ENCODE results near the gene RTN4.

RTN4 gene

DNA sequence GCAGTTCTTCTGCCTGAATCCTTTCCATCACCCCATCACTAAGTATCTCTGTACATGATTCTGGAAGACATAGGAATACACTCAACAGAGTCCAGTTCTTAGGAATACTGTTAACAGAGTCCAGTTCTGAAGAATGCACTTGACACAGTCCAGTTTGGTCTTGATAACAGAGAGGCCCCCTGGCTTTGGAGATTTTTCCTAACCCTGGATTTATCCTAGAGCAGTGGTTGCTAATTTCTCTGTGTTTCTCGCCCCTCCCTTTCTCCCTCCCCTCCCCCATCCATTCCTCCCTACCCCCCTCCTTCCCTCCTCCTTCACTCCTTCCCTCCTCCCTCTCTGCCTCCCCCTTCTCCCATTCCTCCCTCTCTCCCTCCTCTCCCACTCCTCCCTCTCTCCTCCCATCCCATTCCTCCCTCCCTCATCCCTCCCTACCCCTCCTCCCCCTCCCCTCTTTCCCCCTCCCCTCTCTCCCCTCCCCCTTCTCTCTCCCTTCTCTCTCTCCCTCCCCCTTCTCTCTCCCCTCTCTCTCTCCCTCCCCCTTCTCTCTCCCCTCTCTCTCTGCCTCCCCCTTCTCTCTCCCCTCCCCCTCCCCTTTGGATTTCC is 105.4 kb downstream of the RTN4 start:
- H3K4me1 ChIP-seq (ENCODE audit: insufficient read depth, low read length, severe bottlenecking) = no peaks in the 10 kb centered on the region
- H3K9me3 ChIP-seq (ENCODE audit: low read length) = no peaks in the 10 kb centered on the region
- H3K27me3 ChIP-seq (ENCODE audit: insufficient read depth, low read length) = no peaks in the 10 kb centered on the region
- TF ChIP-seq CTCF (IDR thresholded peaks at IDR 0.05; ENCODE audit: low read length) (no peak), EZH2 (IDR thresholded peaks at IDR 0.05; ENCODE audit: borderline replicate concordance, low read length) (no peak)
- H3K9me2 ChIP-seq (ENCODE audit: low read depth, low read length) = no peaks in the 10 kb centered on the region
- H3K4me2 ChIP-seq (ENCODE audit: low read length) = no peak overlapping the region
- no peak overlapping the region for H3K4me3 ChIP-seq (ENCODE audit: low read depth, low read length, poor library complexity, severe bottlenecking)
- peak overlapping the region; percentile 34 for H3K27ac ChIP-seq (ENCODE audit: low read depth, low read length, poor library complexity, severe bottlenecking)
- no peak overlapping the region for H3K9ac ChIP-seq (ENCODE audit: low read length)
- no peaks in the 10 kb centered on the region for H4K20me1 ChIP-seq (ENCODE audit: insufficient read depth, low read length)
- no peaks in the 10 kb centered on the region for H3K79me2 ChIP-seq (ENCODE audit: insufficient read depth, low read length)
- 0 out of 2 replicates have a peak, but pooled peaks cover 4% of the 10 kb centered on the region for H3F3A ChIP-seq (ENCODE audit: insufficient read depth, low read length)
- H3K36me3 ChIP-seq (ENCODE audit: insufficient read depth, low read length) = peaks cover 78% of the 10 kb centered on the region
- H2AFZ ChIP-seq (ENCODE audit: low read length) = no peak overlapping the region

GRCh38 chr2:54942373-54942772 is 107.9 kb downstream of the RTN4 start:
- Histone ChIP-seq H3K9me3 (ENCODE audit: low read length) (no peaks in the 10 kb centered on the region), H4K20me1 (ENCODE audit: insufficient read depth, low read length) (no peaks in the 10 kb centered on the region), H3K27me3 (ENCODE audit: insufficient read depth, low read length) (no peaks in the 10 kb centered on the region), H3K4me3 (ENCODE audit: low read depth, low read length, poor library complexity, severe bottlenecking) (no peak overlapping the region), H3F3A (ENCODE audit: insufficient read depth, low read length) (0 out of 2 replicates have a peak, but pooled peaks cover 4% of the 10 kb centered on the region), H3K9ac (ENCODE audit: low read length) (no peak overlapping the region), H3K79me2 (ENCODE audit: insufficient read depth, low read length) (no peaks in the 10 kb centered on the region), H2AFZ (ENCODE audit: low read length) (no peak overlapping the region), H3K27ac (ENCODE audit: low read depth, low read length, poor library complexity, severe bottlenecking) (peak overlapping the region; percentile 30), H3K4me1 (ENCODE audit: insufficient read depth, low read length, severe bottlenecking) (no peaks in the 10 kb centered on the region), H3K36me3 (ENCODE audit: insufficient read depth, low read length) (peaks cover 78% of the 10 kb centered on the region), H3K9me2 (ENCODE audit: low read depth, low read length) (no peaks in the 10 kb centered on the region), H3K4me2 (ENCODE audit: low read length) (no peak overlapping the region)
- no peak for TF ChIP-seq EZH2 (IDR thresholded peaks at IDR 0.05; ENCODE audit: borderline replicate concordance, low read length)
- TF ChIP-seq CTCF (IDR thresholded peaks at IDR 0.05; ENCODE audit: low read length) = no peak

GRCh38 chr2:54941248-54941984 is 108.8 kb downstream of the RTN4 start:
- Histone ChIP-seq H3F3A (ENCODE audit: insufficient read depth, low read length) (0 out of 2 replicates have a peak, but pooled peaks cover 4% of the 10 kb centered on the region), H3K4me1 (ENCODE audit: insufficient read depth, low read length, severe bottlenecking) (no peaks in the 10 kb centered on the region), H3K27ac (ENCODE audit: low read depth, low read length, poor library complexity, severe bottlenecking) (no peak overlapping the region), H3K27me3 (ENCODE audit: insufficient read depth, low read length) (no peaks in the 10 kb centered on the region), H4K20me1 (ENCODE audit: insufficient read depth, low read length) (no peaks in the 10 kb centered on the region), H3K9me2 (ENCODE audit: low read depth, low read length) (no peaks in the 10 kb centered on the region), H3K4me2 (ENCODE audit: low read length) (no peak overlapping the region), H3K9ac (ENCODE audit: low read length) (no peak overlapping the region), H3K36me3 (ENCODE audit: insufficient read depth, low read length) (peaks cover 78% of the 10 kb centered on the region), H2AFZ (ENCODE audit: low read length) (no peak overlapping the region), H3K79me2 (ENCODE audit: insufficient read depth, low read length) (no peaks in the 10 kb centered on the region), H3K4me3 (ENCODE audit: low read depth, low read length, poor library complexity, severe bottlenecking) (no peak overlapping the region), H3K9me3 (ENCODE audit: low read length) (no peaks in the 10 kb centered on the region)
- no peak for TF ChIP-seq EZH2 (IDR thresholded peaks at IDR 0.05; ENCODE audit: borderline replicate concordance, low read length)
- no peak for TF ChIP-seq CTCF (IDR thresholded peaks at IDR 0.05; ENCODE audit: low read length)
